Spleen (tissue), 7 donors: Measurements from ENCODE around the gene TNXB.
"Not testable (repeated sequence)": the region's sequence is repeated elsewhere in the genome, so short reads cannot be mapped to it uniquely, and the experiment has no call there.

Source experiments
- CTCF ChIP-seq, 11 experiments: fragments of 200-600 bp in 7 of 11; fragments of 450-650 bp in 4 of 11; sonication (generic) in 4 of 11; IDR thresholded peaks in 8 of 11; conservative IDR thresholded peaks in 3 of 11; 1 replicate in 7 of 11; 2 replicates in 4 of 11; pipeline versions ENCODE4 v1.4.0 to v1.8.0; 2016 to 2021; ENCODE audit warnings: antibody characterized with exemption in 11 of 11, inconsistent platforms in 4 of 11, mild to moderate bottlenecking in 1 of 11
- POLR2A ChIP-seq, 3 donors: fragments of 450-650 bp; IDR thresholded peaks; one replicate each; pipeline ENCODE4 v1.5.1; 2017; ENCODE audit warnings: antibody characterized with exemption in 3 of 3, mild to moderate bottlenecking in 1 of 3
- POLR2AphosphoS5 ChIP-seq, 3 donors: sonication (generic); formaldehyde crosslinking; IDR thresholded peaks; one replicate each; pipeline ENCODE4 v1.5.1; 2017; ENCODE audit warnings: antibody characterized with exemption in 3 of 3
- donor health status: DM: no; HTN: no; CAD: no; lungs with moderate emphysema.
- donor health status: DM: no; HTN: no; CAD: no.
- donor health status: DM: no; HTN: no; CAD: no.

DNA sequence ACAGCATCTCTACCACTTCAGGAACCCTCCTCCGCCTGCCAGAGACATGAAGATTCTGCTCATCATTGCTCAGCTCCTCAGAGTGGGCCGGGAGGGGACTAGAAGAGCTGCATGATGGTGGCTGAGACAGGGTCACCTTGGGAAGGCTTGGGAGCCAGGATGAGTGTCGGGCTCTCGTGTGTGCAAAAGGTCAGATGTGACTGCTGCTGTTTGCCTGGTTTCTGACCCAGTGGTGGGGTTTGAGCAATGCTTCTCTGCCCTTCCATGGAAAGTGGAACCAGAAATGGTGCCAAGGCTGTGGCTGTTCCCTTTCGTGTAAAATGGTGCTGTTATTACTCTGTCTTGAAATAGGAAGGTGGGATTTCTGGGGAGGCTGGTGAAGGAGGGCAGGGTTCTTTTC, 95.4 kb downstream of the TNXB start:
- not testable (repeated sequence) for TF ChIP-seq CTCF (IDR thresholded peaks at IDR 0.05 in 8 of 11, conservative IDR thresholded peaks at IDR 0.05 in 3 of 11); POLR2A (IDR thresholded peaks at IDR 0.05); POLR2AphosphoS5 (IDR thresholded peaks at IDR 0.05)
